WTC11 (cell line): Measurements from ENCODE around the gene SLCO2A1. TPM values are rescaled to one million over a fixed set of nuclear protein-coding genes. Genes with fewer than 3 reads are reported as not detected.

Experiments
- ATAC-seq: fragments of 200-7000 bp; cut with Tn5 transposase; 2 replicates; pipeline ENCODE4 v1.10.0; 2021; ENCODE audit warnings: mild to moderate bottlenecking, moderate library complexity
- CTCF ChIA-PET: fragments of 300-600 bp; sonication (Branson Sonifier 250); formaldehyde crosslinking; loops from one replicate; lab custom pipeline; 2021; ENCODE audit warnings: antibody characterized with exemption; lab: Charles Lee
- POLR2A ChIA-PET: fragments of 350-600 bp; sonication (Branson Sonifier 250); formaldehyde crosslinking; loops from one replicate; lab custom pipeline; 2021; ENCODE audit warnings: antibody characterized with exemption; lab: Charles Lee
- DNase-seq: peaks from one replicate; pipeline ENCODE4 v3.0.0; 2021; ENCODE audit warnings: low spot score
- H3K27ac Mint-ChIP-seq: 2 replicates; pipeline ENCODE4 v1.8.0; 2021; ENCODE audit warnings: mixed read lengths
- H3K27me3 Mint-ChIP-seq: 2 replicates; pipeline ENCODE4 v1.8.0; 2021; ENCODE audit warnings: low read depth, mild to moderate bottlenecking, moderate library complexity, mixed read lengths
- H3K36me3 Mint-ChIP-seq: 2 replicates; pipeline ENCODE4 v1.8.0; 2021; ENCODE audit warnings: mixed read lengths
- H3K4me1 Mint-ChIP-seq: 2 replicates; pipeline ENCODE4 v1.8.0; 2022; ENCODE audit warnings: mixed read lengths
- H3K4me3 Mint-ChIP-seq: 2 replicates; pipeline ENCODE4 v1.8.0; 2021; ENCODE audit warnings: mild to moderate bottlenecking, moderate library complexity, mixed read lengths
- H3K9me3 Mint-ChIP-seq: 2 replicates; pipeline ENCODE4 v1.8.0; 2021; ENCODE audit warnings: mixed read lengths
- ARID4B ChIP-seq: sonication (generic); formaldehyde crosslinking; IDR thresholded peaks from 2 replicates; pipeline ENCODE4 v1.8.0; 2023; ENCODE audit warnings: missing genetic modification reagents, mild to moderate bottlenecking, borderline replicate concordance
- ELF4 ChIP-seq: sonication (generic); formaldehyde crosslinking; IDR thresholded peaks from 2 replicates; pipeline ENCODE4 v1.8.1; 2022; ENCODE audit warnings: low read depth, mild to moderate bottlenecking, moderate library complexity, missing genetic modification reagents
- ESRRA ChIP-seq: sonication (generic); formaldehyde crosslinking; IDR thresholded peaks from 2 replicates; pipeline ENCODE4 v1.8.1; 2022; ENCODE audit warnings: mild to moderate bottlenecking, missing genetic modification reagents, borderline replicate concordance
- GABPB1 ChIP-seq: sonication (generic); formaldehyde crosslinking; IDR thresholded peaks from 2 replicates; pipeline ENCODE4 v1.8.1; 2023; ENCODE audit warnings: mild to moderate bottlenecking, missing genetic modification reagents
- NFE2L1 ChIP-seq: sonication (generic); formaldehyde crosslinking; IDR thresholded peaks from 2 replicates; pipeline ENCODE4 v1.8.1; 2023; ENCODE audit warnings: missing genetic modification reagents
- NR3C1 ChIP-seq: sonication (generic); formaldehyde crosslinking; conservative IDR thresholded peaks from 2 replicates; pipeline ENCODE4 v1.8.1; 2023; ENCODE audit warnings: low read depth, mild to moderate bottlenecking, missing genetic modification reagents
- PRRX2 ChIP-seq: fragments of 250-450 bp; sonication (Bioruptor Pico); IDR thresholded peaks from 2 replicates; pipeline ENCODE4 v1.8.0; 2021; ENCODE audit warnings: mild to moderate bottlenecking
- RELA ChIP-seq: sonication (generic); formaldehyde crosslinking; IDR thresholded peaks from 2 replicates; pipeline ENCODE4 v1.8.1; 2022; ENCODE audit warnings: missing genetic modification reagents, mild to moderate bottlenecking, borderline replicate concordance
- SMAD4 ChIP-seq: sonication (generic); formaldehyde crosslinking; IDR thresholded peaks from 2 replicates; pipeline ENCODE4 v1.8.0; 2022; ENCODE audit warnings: mild to moderate bottlenecking, missing genetic modification reagents
- SOX15 ChIP-seq: fragments of 250-450 bp; sonication (Bioruptor Pico); IDR thresholded peaks from 2 replicates; pipeline ENCODE4 v1.9.0; 2021; ENCODE audit warnings: mild to moderate bottlenecking
- ZNF121 ChIP-seq: sonication (generic); formaldehyde crosslinking; IDR thresholded peaks from 2 replicates; pipeline ENCODE4 v1.8.0; 2023; ENCODE audit warnings: missing genetic modification reagents
- ZNF138 ChIP-seq: sonication (generic); formaldehyde crosslinking; conservative IDR thresholded peaks from 2 replicates; pipeline ENCODE4 v1.8.1; 2022; ENCODE audit warnings: mild to moderate bottlenecking, moderate library complexity, missing genetic modification reagents
- ZNF263 ChIP-seq: sonication (generic); formaldehyde crosslinking; IDR thresholded peaks from 2 replicates; pipeline ENCODE4 v1.8.1; 2022; ENCODE audit warnings: low read depth, mild to moderate bottlenecking, moderate library complexity, missing genetic modification reagents
- ZNF317 ChIP-seq: sonication (generic); formaldehyde crosslinking; IDR thresholded peaks from 2 replicates; pipeline ENCODE4 v1.8.1; 2023; ENCODE audit warnings: low read depth, mild to moderate bottlenecking, moderate library complexity, missing genetic modification reagents, borderline replicate concordance
- ZNF423 ChIP-seq: fragments of 250-450 bp; sonication (Bioruptor Pico); IDR thresholded peaks from 2 replicates; pipeline ENCODE4 v2.1.2; 2022; ENCODE audit warnings: mild to moderate bottlenecking, moderate library complexity
- ZNF671 ChIP-seq: fragments of 250-450 bp; sonication (Bioruptor Pico); IDR thresholded peaks from 2 replicates; pipeline ENCODE4 v1.8.0; 2021; ENCODE audit warnings: mild to moderate bottlenecking
- total RNA-seq: library from RNA; stranded (reverse); gene quantifications from 3 replicates; pipeline ENCODE4 v1.2.3, GENCODE V29; 2021
- TF ChIP-seq, protein P1 (sequence below): fragments of 250-450 bp; sonication (Bioruptor Pico); IDR thresholded peaks from 2 replicates; pipeline ENCODE4 v1.9.0; 2021; ENCODE audit warnings: mild to moderate bottlenecking
- TF ChIP-seq, protein P2 (sequence below): fragments of 250-450 bp; sonication (Bioruptor Pico); conservative IDR thresholded peaks from 2 replicates; pipeline ENCODE4 v1.9.0; 2021; ENCODE audit warnings: mild to moderate bottlenecking
- TF ChIP-seq, protein P3 (sequence below): sonication (generic); formaldehyde crosslinking; IDR thresholded peaks from 2 replicates; pipeline ENCODE4 v1.8.0; 2022; ENCODE audit warnings: mild to moderate bottlenecking, missing genetic modification reagents

SLCO2A1 gene
- total RNA-seq, 1 experiment from 2014 or later: 3.3 TPM

GRCh38 chr3:134056464-134056891 lies 26.8 kb upstream of the SLCO2A1 start:
- no peak for TF ChIP-seq SOX15 (CRISPR knock-in tag)
- no peaks in the 10 kb centered on the region for H3K36me3 Mint-ChIP-seq
- no peaks in the 10 kb centered on the region for H3K9me3 Mint-ChIP-seq
- ChIA-PET POLR2A (interaction anchor here (0.6 kb wide), 1 partner anchor 425 kb away, joined by 3 read pairs; no protein-coding TSS in a partner anchor), CTCF (no interaction called here)
- H3K4me3 Mint-ChIP-seq: no peak overlapping the region
- ATAC-seq (no peak), DNase-seq (no peak)
- peaks cover under 1% of the 10 kb centered on the region; the same call in 1 of the 2 replicates for H3K27me3 Mint-ChIP-seq
- H3K4me1 Mint-ChIP-seq: peaks cover 10% of the 10 kb centered on the region
- no peak overlapping the region for H3K27ac Mint-ChIP-seq

DNA sequence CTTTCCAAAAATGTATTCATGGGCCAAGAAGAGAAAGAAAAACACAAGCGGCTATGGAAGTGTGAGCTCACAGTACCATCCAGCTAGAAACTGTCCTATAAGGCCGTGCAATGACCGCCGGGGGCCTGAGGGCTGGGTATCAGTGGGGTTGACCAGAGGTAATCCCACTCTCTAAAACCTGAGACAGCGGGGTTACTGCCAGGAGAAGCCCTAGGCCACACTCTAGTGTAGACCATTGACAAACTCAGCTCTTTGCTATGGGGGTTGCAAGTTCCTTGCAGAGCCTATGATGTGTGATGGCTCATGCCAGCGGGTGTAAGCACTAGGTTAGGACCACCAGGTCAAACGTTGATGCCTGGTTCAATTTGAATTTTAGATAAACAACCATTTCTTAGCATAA lies 25.9 kb upstream of the SLCO2A1 start:
- H3K4me3 Mint-ChIP-seq: no peak overlapping the region
- POLR2A ChIA-PET: no interaction called here
- no peaks in the 10 kb centered on the region for H3K9me3 Mint-ChIP-seq
- CTCF ChIA-PET: no interaction called here
- H3K4me1 Mint-ChIP-seq: peaks cover 10% of the 10 kb centered on the region
- no peaks in the 10 kb centered on the region for H3K36me3 Mint-ChIP-seq
- no peak for ATAC-seq
- H3K27ac Mint-ChIP-seq: no peak overlapping the region
- TF ChIP-seq GABPB1 (CRISPR knock-in tag) (no peak), NFE2L1 (CRISPR knock-in tag) (no peak), ARID4B (CRISPR knock-in tag) (no peak), SMAD4 (CRISPR knock-in tag) (no peak), ZNF121 (no peak), ZNF423 (CRISPR knock-in tag) (no peak), ZNF138 (no peak), ELF4 (CRISPR knock-in tag) (no peak), ESRRA (CRISPR knock-in tag) (no peak)
- TF ChIP-seq, protein P1, sequence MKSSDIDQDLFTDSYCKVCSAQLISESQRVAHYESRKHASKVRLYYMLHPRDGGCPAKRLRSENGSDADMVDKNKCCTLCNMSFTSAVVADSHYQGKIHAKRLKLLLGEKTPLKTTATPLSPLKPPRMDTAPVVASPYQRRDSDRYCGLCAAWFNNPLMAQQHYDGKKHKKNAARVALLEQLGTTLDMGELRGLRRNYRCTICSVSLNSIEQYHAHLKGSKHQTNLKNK (CRISPR knock-in tag): no peak
- H3K27me3 Mint-ChIP-seq: peaks cover 3% of the 10 kb centered on the region; the same call in 1 of the 2 replicates
- no peak for DNase-seq

GRCh38 chr3:134054881-134055280 lies 25.2 kb upstream of the SLCO2A1 start:
- Mint-ChIP-seq H3K27me3 (peaks cover 3% of the 10 kb centered on the region; the same call in 1 of the 2 replicates), H3K27ac (no peak overlapping the region), H3K9me3 (peaks cover 1% of the 10 kb centered on the region), H3K4me1 (peaks cover 10% of the 10 kb centered on the region)
- TF ChIP-seq ZNF317 (no peak), ZNF263 (CRISPR knock-in tag) (no peak), PRRX2 (no peak), ZNF671 (CRISPR knock-in tag) (no peak), NR3C1 (CRISPR knock-in tag) (no peak), RELA (no peak)
- TF ChIP-seq, protein P1 (CRISPR knock-in tag): no peak
- TF ChIP-seq, protein P2, sequence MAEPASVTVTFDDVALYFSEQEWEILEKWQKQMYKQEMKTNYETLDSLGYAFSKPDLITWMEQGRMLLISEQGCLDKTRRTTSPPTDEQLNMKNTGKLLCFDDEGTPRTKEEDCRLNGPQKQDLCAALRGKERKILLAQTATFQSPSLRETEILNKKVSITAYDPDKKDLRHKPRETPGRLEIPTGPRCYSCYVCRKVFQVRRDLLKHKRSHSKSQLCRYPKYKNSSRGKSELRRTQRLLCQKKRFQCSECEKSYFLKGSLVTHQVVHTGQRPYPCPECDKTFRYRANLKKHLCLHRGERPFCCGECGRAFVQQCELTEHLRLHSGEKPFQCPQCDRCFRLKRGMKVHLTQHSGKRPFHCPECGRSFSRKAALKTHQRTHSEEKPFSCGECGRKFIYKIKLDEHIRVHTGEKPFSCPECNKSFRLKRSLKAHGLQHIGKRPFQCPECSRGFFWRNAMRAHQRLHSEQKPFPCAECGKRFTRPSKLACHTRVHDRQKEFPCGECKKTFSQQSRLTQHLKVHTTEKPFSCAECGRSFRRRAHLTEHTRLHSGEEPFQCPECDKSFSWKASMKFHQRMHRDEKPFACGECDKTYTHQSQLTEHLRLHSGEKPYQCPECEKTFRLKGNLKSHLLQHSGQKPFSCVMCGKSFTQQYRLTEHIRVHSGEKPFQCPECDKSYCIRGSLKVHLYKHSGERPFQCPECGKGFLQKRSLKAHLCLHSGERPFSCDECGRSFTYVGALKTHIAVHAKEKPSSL (CRISPR knock-in tag): no peak
- TF ChIP-seq, protein P3, sequence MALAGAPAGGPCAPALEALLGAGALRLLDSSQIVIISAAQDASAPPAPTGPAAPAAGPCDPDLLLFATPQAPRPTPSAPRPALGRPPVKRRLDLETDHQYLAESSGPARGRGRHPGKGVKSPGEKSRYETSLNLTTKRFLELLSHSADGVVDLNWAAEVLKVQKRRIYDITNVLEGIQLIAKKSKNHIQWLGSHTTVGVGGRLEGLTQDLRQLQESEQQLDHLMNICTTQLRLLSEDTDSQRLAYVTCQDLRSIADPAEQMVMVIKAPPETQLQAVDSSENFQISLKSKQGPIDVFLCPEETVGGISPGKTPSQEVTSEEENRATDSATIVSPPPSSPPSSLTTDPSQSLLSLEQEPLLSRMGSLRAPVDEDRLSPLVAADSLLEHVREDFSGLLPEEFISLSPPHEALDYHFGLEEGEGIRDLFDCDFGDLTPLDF (CRISPR knock-in tag): no peak
- TF ChIP-seq, all 79 proteins: peak for 0
- no peaks in the 10 kb centered on the region for H3K36me3 Mint-ChIP-seq
- no peak for DNase-seq
- ChIA-PET CTCF (no interaction called here), POLR2A (no interaction called here)
- H3K4me3 Mint-ChIP-seq: no peak overlapping the region
- ATAC-seq: no peak
